ENCODE data around the gene B4GALNT2. TPM values are rescaled to one million over a fixed set of nuclear protein-coding genes. Genes with fewer than 3 reads are reported as not detected.
A peak's percentile ranks its signal among the peaks of the same experiment; 100 is the strongest.

B4GALNT2 gene
- total RNA-seq, 3 donors from 2014 or later, result 23.6 to 138 (median 31.7) TPM

DNA sequence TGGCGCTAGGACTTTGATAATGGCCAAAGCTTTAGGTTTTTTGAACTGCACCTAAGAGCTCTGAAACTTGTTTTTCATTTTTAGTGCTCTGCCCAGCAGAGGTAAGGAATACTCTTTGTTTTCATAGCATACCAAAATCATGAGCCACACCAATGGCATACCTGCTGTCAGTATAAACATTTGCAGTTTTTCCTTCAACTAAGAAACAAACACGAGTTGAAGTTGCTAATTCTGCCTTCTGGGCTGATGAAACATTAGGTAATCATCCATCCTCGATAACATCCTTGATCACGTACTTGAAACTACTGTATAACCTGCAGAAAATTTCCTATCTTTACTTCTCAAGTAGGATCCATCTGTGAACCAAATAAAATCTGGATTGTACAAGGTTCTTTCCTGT, 20.6 kb upstream of the B4GALNT2 start:
- no peak overlapping the region for H3K4me3 ChIP-seq
- intact Hi-C loops (cut with DNase I, micrococcal nuclease), result no loop called here
- no peaks in the 10 kb centered on the region for H3K9me3 ChIP-seq
- TF ChIP-seq, protein P1, sequence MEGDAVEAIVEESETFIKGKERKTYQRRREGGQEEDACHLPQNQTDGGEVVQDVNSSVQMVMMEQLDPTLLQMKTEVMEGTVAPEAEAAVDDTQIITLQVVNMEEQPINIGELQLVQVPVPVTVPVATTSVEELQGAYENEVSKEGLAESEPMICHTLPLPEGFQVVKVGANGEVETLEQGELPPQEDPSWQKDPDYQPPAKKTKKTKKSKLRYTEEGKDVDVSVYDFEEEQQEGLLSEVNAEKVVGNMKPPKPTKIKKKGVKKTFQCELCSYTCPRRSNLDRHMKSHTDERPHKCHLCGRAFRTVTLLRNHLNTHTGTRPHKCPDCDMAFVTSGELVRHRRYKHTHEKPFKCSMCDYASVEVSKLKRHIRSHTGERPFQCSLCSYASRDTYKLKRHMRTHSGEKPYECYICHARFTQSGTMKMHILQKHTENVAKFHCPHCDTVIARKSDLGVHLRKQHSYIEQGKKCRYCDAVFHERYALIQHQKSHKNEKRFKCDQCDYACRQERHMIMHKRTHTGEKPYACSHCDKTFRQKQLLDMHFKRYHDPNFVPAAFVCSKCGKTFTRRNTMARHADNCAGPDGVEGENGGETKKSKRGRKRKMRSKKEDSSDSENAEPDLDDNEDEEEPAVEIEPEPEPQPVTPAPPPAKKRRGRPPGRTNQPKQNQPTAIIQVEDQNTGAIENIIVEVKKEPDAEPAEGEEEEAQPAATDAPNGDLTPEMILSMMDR (IDR thresholded peaks at IDR 0.05), result no peak
- ATAC-seq (no peak), DNase-seq (no peak)
- H3K36me3 ChIP-seq (ENCODE audit: low read depth), result no peaks in the 10 kb centered on the region
- H3K4me1 ChIP-seq (ENCODE audit: low read depth), result no peaks in the 10 kb centered on the region

DNA sequence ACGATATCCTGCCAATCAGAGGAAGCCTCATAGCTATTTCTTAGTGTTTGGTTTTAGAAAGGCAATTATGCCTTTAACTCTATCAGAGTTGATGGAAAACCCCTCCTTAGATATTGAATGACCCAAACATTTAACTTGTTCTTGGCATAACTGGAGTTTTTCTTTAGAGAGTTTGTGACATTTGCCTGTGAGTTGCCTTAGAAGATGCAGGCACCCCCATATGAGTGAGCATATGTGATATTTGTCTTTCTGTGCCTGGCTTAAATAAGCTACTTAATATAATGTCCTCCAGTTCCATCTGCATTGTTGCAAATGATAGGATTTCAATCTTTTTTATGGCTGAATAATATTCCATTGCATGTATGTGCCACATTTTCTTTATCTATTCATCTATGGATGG, 19.6 kb upstream of the B4GALNT2 start:
- Histone ChIP-seq H3K4me3 (no peak overlapping the region), H3K4me1 (ENCODE audit: low read depth) (peaks cover 7% of the 10 kb centered on the region), H3K36me3 (ENCODE audit: low read depth) (no peaks in the 10 kb centered on the region), H3K9me3 (no peaks in the 10 kb centered on the region)
- TF ChIP-seq, protein P1 (IDR thresholded peaks at IDR 0.05), result no peak
- ATAC-seq (no peak), DNase-seq (no peak)
- intact Hi-C loops (cut with DNase I, micrococcal nuclease), result no loop called here

DNA sequence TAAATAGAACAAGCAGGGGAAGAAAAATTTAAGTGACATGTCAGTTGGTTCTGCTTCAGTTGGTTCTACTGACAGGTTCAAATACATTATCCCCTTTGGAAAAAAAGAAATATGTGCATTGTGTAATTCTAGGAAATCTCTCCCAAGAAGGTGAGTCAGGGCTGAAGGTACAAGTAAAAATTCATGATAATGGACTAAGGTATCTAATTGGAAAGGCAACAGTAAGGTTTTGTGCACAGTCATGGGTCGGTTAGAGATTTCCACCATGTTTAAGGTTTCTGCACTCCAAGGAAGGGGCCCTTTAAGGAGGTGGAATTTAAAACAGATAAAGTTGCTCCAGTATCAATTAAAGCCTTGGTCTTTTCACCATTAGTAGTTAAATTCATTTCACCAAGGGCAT, 17.9 kb upstream of the B4GALNT2 start:
- DNase-seq, result no peak

DNA sequence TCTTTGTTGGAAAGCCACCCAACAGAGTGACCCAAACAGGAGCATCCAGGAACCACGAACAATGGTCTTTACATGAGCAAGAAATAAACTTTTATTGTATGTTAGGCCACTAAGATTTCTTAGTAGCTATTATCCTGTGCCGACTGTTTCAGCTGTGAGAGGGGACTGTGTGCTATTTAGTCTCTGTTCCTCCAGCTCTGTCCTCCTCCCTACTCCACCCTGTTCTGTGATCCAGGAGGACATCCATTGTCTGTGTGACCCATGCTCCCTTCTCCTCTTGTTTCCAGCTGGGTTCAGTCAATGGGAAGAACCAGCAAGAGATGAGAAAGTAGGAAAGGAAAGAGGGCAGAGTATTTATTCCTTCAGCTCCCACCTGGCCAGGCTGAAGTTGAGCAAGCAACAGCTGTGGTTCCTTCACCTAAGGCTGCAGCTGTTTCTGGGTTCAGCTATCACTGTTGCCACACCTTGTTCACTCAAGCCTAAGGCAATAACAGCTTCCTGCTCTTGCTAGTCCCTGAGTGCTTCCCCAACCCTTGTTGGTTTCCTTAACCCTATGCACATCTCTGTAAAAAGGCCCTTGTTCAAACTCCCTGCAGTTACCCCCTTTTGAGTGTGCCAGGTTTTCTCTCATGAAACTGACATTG, 14.9 kb upstream of the B4GALNT2 start:
- ATAC-seq (peak; percentile 96), DNase-seq (peak in 1 of 3 donors; percentile 65)
- TF ChIP-seq, protein P1 (IDR thresholded peaks at IDR 0.05), result no peak
- no peak overlapping the region for H3K4me3 ChIP-seq
- peaks cover 15% of the 10 kb centered on the region for H3K4me1 ChIP-seq (ENCODE audit: low read depth)
- intact Hi-C loops (cut with DNase I, micrococcal nuclease), result no loop called here
- H3K36me3 ChIP-seq (ENCODE audit: low read depth), result no peaks in the 10 kb centered on the region
- H3K9me3 ChIP-seq, result no peaks in the 10 kb centered on the region

More for the DNA sequence above, 17.9 kb upstream of the B4GALNT2 start:
- Histone ChIP-seq H3K9me3 (no peaks in the 10 kb centered on the region), H3K4me1 (ENCODE audit: low read depth) (peaks cover 7% of the 10 kb centered on the region), H3K36me3 (ENCODE audit: low read depth) (no peaks in the 10 kb centered on the region), H3K4me3 (no peak overlapping the region)
- TF ChIP-seq, protein P1 (IDR thresholded peaks at IDR 0.05), result no peak
- ATAC-seq, result no peak
- intact Hi-C loops (cut with DNase I, micrococcal nuclease), result no loop called here

DNA sequence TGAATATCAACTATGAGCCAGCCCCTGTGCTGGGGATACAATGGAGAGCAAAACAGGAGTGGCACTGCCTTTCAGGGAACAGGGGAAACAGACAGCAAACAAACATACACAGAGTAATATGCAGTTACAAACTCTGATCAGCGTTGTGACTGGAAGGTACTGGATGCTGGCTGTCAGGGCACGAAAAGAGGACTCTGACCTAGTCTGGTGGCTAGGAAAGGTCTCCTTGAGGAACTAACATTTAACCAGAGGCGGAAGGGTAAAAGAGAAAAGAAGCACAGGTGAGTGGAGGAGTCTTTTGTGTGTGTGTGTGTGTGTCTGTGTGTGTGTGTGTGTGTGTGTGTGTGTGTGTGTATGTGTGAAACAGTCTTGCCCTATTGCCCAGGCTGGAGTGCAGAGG, 12.4 kb upstream of the B4GALNT2 start:
- Histone ChIP-seq H3K4me3 (no peak overlapping the region), H3K9me3 (no peaks in the 10 kb centered on the region), H3K4me1 (ENCODE audit: low read depth) (peaks cover 15% of the 10 kb centered on the region), H3K36me3 (ENCODE audit: low read depth) (no peaks in the 10 kb centered on the region)
- TF ChIP-seq, protein P1 (IDR thresholded peaks at IDR 0.05), result no peak
- peak; percentile 67 for ATAC-seq
- no peak for DNase-seq
- intact Hi-C loops (cut with DNase I, micrococcal nuclease), result no loop called here

Data from mucosa of descending colon (tissue), 3 donors.